BLaER1 treated with 17β-estradiol and CSF1 and Interleukin-3, amounts not matched to agents 10 nM and 100 nM (cell line): ENCODE data around the gene SYT9.

Experiments
- H3K27ac ChIP-seq, 11 experiments: shearing (Covaris generic); formaldehyde crosslinking; 2 replicates each; pipeline ENCODE4 v1.8.1; 2022
- H3K27me3 ChIP-seq, 11 experiments: shearing (Covaris generic); formaldehyde crosslinking; 2 replicates each; pipeline ENCODE4 v1.8.1; 2022
- H3K36me3 ChIP-seq, 11 experiments: shearing (Covaris generic); formaldehyde crosslinking; 2 replicates each; pipeline ENCODE4 v1.8.1; 2022
- H3K4me1 ChIP-seq, 10 experiments: shearing (Covaris generic); formaldehyde crosslinking; 2 replicates each; pipeline ENCODE4 v1.8.1; 2022
- H3K4me2 ChIP-seq, 11 experiments: shearing (Covaris generic); formaldehyde crosslinking; 2 replicates each; pipeline ENCODE4 v1.8.1; 2022
- H3K4me3 ChIP-seq, 10 experiments: shearing (Covaris generic); formaldehyde crosslinking; 2 replicates each; pipeline ENCODE4 v1.8.1; 2022
- H3K9ac ChIP-seq, 11 experiments: shearing (Covaris generic); formaldehyde crosslinking; 2 replicates each; pipeline ENCODE4 v1.8.1; 2022
- H3K9me3 ChIP-seq, 11 experiments: shearing (Covaris generic); formaldehyde crosslinking; replicated peaks in 1 of 11; 2 replicates each; pipeline ENCODE4 v1.8.1; 2022
- H4K20me1 ChIP-seq, 11 experiments: shearing (Covaris generic); formaldehyde crosslinking; 2 replicates each; pipeline ENCODE4 v1.8.1; 2022
- Cebpa-rat ChIP-seq, 11 experiments: shearing (Covaris generic); IDR thresholded peaks; 2 replicates each; pipeline ENCODE4 v1.8.1; 2022

Gene SYT9

GRCh38 chr11:7246179-7246578 lies 5.5 kb upstream of the SYT9 start:
- Histone ChIP-seq H3K4me1 (no peaks in the 10 kb centered on the region), H3K4me2 (no peak overlapping the region), H4K20me1 (no peaks in the 10 kb centered on the region), H3K27me3 (no peaks in the 10 kb centered on the region), H3K9me3 (peaks cover 0 to 6% (median 2%) of the 10 kb centered on the region in 11 experiments; a peak in 17 of 22 replicates), H3K27ac (no peak overlapping the region), H3K4me3 (no peak overlapping the region), H3K9ac (no peak overlapping the region), H3K36me3 (no peaks in the 10 kb centered on the region)
- TF ChIP-seq Cebpa-rat (IDR thresholded peaks at IDR 0.05) = no peak

- TF ChIP-seq Cebpa-rat (IDR thresholded peaks at IDR 0.05) = no peak
- Histone ChIP-seq H3K9ac (no peak overlapping the region), H3K4me3 (no peak overlapping the region), H3K4me2 (no peak overlapping the region), H3K36me3 (no peaks in the 10 kb centered on the region), H3K27ac (no peak overlapping the region), H3K9me3 (peaks cover 18 to 25% (median 20%) of the 10 kb centered on the region in 11 experiments), H3K4me1 (no peaks in the 10 kb centered on the region), H3K27me3 (no peaks in the 10 kb centered on the region), H4K20me1 (no peaks in the 10 kb centered on the region)
These were observed 1.5 kb upstream of the SYT9 start for GRCh38 chr11:7250166-7250565.

GRCh38 chr11:7251487-7251835 lies 243 bp upstream of the SYT9 start:
- Histone ChIP-seq H3K36me3 (no peaks in the 10 kb centered on the region), H3K4me3 (no peak overlapping the region), H3K27me3 (no peaks in the 10 kb centered on the region), H3K27ac (no peak overlapping the region), H3K4me2 (no peak overlapping the region), H4K20me1 (no peaks in the 10 kb centered on the region), H3K9ac (no peak overlapping the region), H3K4me1 (no peaks in the 10 kb centered on the region), H3K9me3 (peaks cover 18 to 25% (median 20%) of the 10 kb centered on the region in 11 experiments)
- TF ChIP-seq Cebpa-rat (IDR thresholded peaks at IDR 0.05) = no peak

- H3K27ac ChIP-seq = no peak overlapping the region
- H3K4me2 ChIP-seq = no peak overlapping the region
- H4K20me1 ChIP-seq = no peaks in the 10 kb centered on the region
- H3K27me3 ChIP-seq = no peaks in the 10 kb centered on the region
- TF ChIP-seq Cebpa-rat (IDR thresholded peaks at IDR 0.05) = no peak
- H3K4me3 ChIP-seq = no peak overlapping the region
- H3K9me3 ChIP-seq = peaks cover 18 to 25% (median 20%) of the 10 kb centered on the region in 11 experiments
- no peaks in the 10 kb centered on the region for H3K4me1 ChIP-seq
- H3K9ac ChIP-seq = no peak overlapping the region
- H3K36me3 ChIP-seq = no peaks in the 10 kb centered on the region
These were observed 1.0 kb downstream of the SYT9 start for GRCh38 chr11:7252683-7253213.

GRCh38 chr11:7253800-7254199 lies 2.1 kb downstream of the SYT9 start:
- no peaks in the 10 kb centered on the region for H3K36me3 ChIP-seq
- no peaks in the 10 kb centered on the region for H3K27me3 ChIP-seq

GRCh38 chr11:7254731-7255291 lies 3.1 kb downstream of the SYT9 start:
- Histone ChIP-seq H3K9ac (no peak overlapping the region), H3K4me1 (no peaks in the 10 kb centered on the region), H4K20me1 (no peaks in the 10 kb centered on the region), H3K36me3 (no peaks in the 10 kb centered on the region), H3K4me2 (no peak overlapping the region), H3K27me3 (no peaks in the 10 kb centered on the region), H3K9me3 (peaks cover 18 to 25% (median 20%) of the 10 kb centered on the region in 11 experiments), H3K4me3 (no peak overlapping the region), H3K27ac (no peak overlapping the region)
- TF ChIP-seq Cebpa-rat (IDR thresholded peaks at IDR 0.05) = no peak

More at GRCh38 chr11:7253800-7254199, 2.1 kb downstream of the SYT9 start:
- Histone ChIP-seq H3K4me3 (no peak overlapping the region), H3K27ac (no peak overlapping the region), H3K9ac (no peak overlapping the region), H3K4me2 (no peak overlapping the region), H3K9me3 (peaks cover 18 to 25% (median 20%) of the 10 kb centered on the region in 11 experiments), H3K4me1 (no peaks in the 10 kb centered on the region), H4K20me1 (no peaks in the 10 kb centered on the region)
- no peak for TF ChIP-seq Cebpa-rat (IDR thresholded peaks at IDR 0.05)

GRCh38 chr11:7256943-7257342 lies 5.2 kb downstream of the SYT9 start:
- Histone ChIP-seq H3K27ac (no peak overlapping the region), H3K4me2 (no peak overlapping the region), H3K27me3 (no peaks in the 10 kb centered on the region), H3K9ac (no peak overlapping the region), H3K4me1 (no peaks in the 10 kb centered on the region), H4K20me1 (no peaks in the 10 kb centered on the region), H3K36me3 (no peaks in the 10 kb centered on the region), H3K9me3 (peaks cover 9 to 11% (median 11%) of the 10 kb centered on the region in 11 experiments), H3K4me3 (no peak overlapping the region)
- TF ChIP-seq Cebpa-rat (IDR thresholded peaks at IDR 0.05) = no peak

- Histone ChIP-seq H3K27ac (no peak overlapping the region), H3K27me3 (no peaks in the 10 kb centered on the region), H3K9ac (no peak overlapping the region), H3K4me2 (no peak overlapping the region), H3K36me3 (no peaks in the 10 kb centered on the region), H4K20me1 (no peaks in the 10 kb centered on the region), H3K9me3 (peaks cover 1 to 4% (median 3%) of the 10 kb centered on the region in 11 experiments; a peak in 18 of 22 replicates), H3K4me3 (no peak overlapping the region), H3K4me1 (no peaks in the 10 kb centered on the region)
- no peak for TF ChIP-seq Cebpa-rat (IDR thresholded peaks at IDR 0.05)
These were observed 6.0 kb downstream of the SYT9 start for GRCh38 chr11:7257724-7258123.

- no peaks in the 10 kb centered on the region for H3K9me3 ChIP-seq
- H3K4me2 ChIP-seq = no peak overlapping the region
- H3K9ac ChIP-seq = no peak overlapping the region
- H3K36me3 ChIP-seq = no peaks in the 10 kb centered on the region
- H3K27me3 ChIP-seq = no peaks in the 10 kb centered on the region
- no peak overlapping the region for H3K4me3 ChIP-seq
- TF ChIP-seq Cebpa-rat (IDR thresholded peaks at IDR 0.05) = no peak
- H4K20me1 ChIP-seq = no peaks in the 10 kb centered on the region
- no peaks in the 10 kb centered on the region for H3K4me1 ChIP-seq
- no peak overlapping the region for H3K27ac ChIP-seq
These were observed 9.9 kb downstream of the SYT9 start for GRCh38 chr11:7261578-7261977.

GRCh38 chr11:7262672-7263071 lies 11.0 kb downstream of the SYT9 start:
- Histone ChIP-seq H3K4me2 (no peak overlapping the region), H3K4me1 (no peaks in the 10 kb centered on the region), H3K4me3 (no peak overlapping the region), H4K20me1 (no peaks in the 10 kb centered on the region), H3K27me3 (no peaks in the 10 kb centered on the region), H3K9ac (no peak overlapping the region), H3K9me3 (no peaks in the 10 kb centered on the region), H3K36me3 (no peaks in the 10 kb centered on the region), H3K27ac (no peak overlapping the region)
- TF ChIP-seq Cebpa-rat (IDR thresholded peaks at IDR 0.05) = no peak
